Stromal cell of bone marrow (primary cell): Measurements from ENCODE around the gene LNX2.
"Not testable (repeated sequence)": the region's sequence is repeated elsewhere in the genome, so short reads cannot be mapped to it uniquely, and the experiment has no call there.

Source experiments
- DNase-seq: peaks from one replicate; pipeline ENCODE4 v3.0.0-alpha.2; 2012; ENCODE audit warnings: low read depth

LNX2 gene

DNA sequence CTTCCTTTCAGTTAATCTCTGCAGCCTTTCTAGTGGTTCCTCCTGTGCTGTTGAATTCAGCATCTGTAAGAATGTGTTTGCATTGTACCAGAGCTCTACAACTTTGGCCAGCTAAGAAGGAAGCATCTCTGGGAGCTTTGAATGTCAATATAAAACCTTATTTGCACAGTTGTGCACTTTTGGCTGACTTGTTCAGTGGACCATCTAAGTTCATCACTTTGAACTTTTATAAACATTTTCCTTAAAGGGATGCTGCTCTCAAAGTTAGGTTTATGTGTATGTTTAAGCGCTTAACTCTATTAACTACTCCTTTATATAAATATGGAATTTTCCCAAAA, 16.9 kb upstream of the LNX2 start:
- no peak for DNase-seq

- no peak for DNase-seq
These were observed 16.4 kb upstream of the LNX2 start for GRCh38 chr13:27636589-27637288.

- DNase-seq, result no peak
These were observed 14.9 kb upstream of the LNX2 start for GRCh38 chr13:27635266-27635665.

DNA sequence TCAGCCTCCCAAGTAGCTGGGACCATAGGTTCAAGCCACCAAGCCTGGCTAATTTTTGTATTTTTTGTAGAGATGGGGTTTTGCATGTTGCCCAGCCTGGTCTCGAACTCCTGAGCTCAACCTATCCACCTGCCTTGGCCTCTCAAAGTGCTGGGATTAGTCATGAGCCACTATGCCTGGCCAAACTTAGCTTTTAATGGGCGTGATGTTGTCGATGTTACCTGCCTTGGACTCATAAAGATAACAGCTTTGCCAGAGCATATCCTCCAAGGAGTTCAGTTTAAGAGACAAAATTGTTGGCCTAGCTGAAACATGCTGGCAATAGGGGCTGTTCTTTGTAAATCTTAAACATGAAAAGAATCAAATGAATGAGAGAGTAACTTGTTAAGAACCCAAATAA, 14.5 kb upstream of the LNX2 start:
- DNase-seq, result no peak

- DNase-seq, result no peak
These were observed 13.9 kb upstream of the LNX2 start for GRCh38 chr13:27634231-27634630.

DNA sequence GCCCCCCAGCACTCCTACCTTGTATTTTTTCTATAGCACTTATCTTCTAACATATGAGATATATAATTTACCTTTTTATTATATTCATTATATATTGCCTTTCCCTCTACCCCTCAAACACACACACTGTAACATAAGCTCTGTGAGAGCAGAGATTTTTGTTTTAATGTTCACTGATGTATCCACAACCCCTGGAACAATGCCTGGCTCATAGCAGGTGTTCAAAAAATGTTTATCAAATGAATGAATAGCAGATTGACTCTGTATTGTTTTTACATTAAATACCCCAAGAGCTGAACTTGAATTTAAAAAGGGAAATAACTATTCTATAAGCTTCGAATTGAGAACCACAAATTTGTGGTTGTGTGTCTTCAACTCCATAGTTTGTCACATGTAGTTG, 12.3 kb upstream of the LNX2 start:
- DNase-seq, result no peak

- no peak for DNase-seq
These were observed 11.9 kb upstream of the LNX2 start for GRCh38 chr13:27632214-27632613.

- no peak for DNase-seq
These were observed 11.3 kb upstream of the LNX2 start for GRCh38 chr13:27631665-27632064.

- DNase-seq, result no peak
These were observed 10.8 kb upstream of the LNX2 start for GRCh38 chr13:27631156-27631555.

DNA sequence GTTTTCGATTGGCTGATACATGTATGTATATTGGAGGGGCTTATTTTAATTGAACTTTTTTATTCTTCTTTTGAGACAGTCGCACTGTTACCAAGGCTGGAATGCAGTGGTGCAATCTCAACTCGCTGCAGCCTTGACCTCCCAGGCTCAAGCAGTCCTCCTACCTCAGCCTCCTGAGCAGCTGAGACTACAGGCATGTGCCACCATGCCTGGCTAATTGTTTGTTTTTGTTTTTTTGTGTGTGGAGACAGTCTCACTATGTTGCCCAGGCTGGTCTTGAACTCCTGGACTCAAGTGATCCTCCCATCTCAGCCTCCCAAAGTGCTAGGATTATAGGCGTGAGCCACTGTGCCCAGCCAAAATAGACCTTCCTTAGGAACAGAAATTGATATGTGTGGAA, 8.4 kb upstream of the LNX2 start:
- DNase-seq, result not testable (repeated sequence)

GRCh38 chr13:27628081-27628480, 7.8 kb upstream of the LNX2 start:
- no peak for DNase-seq

DNA sequence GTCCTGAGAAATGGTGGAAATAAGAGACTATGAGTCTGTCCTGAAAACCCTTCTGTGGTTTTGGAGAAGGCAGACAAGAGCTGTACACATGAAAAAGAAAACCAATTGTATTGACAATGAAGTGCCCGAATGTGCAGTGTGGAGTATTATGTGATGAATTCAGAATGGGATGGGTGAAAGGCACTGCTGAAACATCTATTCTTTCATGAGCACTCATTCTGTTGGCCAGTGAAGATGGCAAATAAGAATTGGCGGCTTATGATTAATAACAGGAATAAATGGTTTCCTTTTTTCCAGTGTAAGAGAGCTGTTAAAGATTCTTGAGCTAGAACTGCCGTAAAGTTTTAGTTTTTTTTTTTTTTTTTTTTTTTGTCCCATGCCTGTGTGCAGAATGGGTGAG, 7.1 kb upstream of the LNX2 start:
- no peak for DNase-seq

GRCh38 chr13:27625839-27626238, 5.5 kb upstream of the LNX2 start:
- no peak for DNase-seq

DNA sequence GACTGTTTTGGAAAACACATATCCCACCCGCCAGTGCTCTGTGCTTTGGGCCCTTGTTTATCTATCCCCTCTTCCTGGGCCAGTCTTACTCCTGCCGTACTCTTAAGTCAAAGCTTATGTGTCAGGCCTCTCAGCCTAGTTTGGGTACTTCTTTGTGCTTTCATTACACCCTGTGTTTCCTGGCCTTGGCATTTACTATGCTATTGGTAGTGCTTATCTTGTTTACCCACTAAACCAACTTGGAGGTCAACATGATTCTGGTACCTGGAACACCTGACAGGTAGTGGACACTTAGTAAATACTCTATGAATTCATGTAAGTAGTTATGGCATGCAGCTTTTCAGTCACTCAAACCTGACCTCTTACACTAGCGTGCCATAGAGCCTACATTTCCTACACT, 3.7 kb upstream of the LNX2 start:
- no peak for DNase-seq

DNA sequence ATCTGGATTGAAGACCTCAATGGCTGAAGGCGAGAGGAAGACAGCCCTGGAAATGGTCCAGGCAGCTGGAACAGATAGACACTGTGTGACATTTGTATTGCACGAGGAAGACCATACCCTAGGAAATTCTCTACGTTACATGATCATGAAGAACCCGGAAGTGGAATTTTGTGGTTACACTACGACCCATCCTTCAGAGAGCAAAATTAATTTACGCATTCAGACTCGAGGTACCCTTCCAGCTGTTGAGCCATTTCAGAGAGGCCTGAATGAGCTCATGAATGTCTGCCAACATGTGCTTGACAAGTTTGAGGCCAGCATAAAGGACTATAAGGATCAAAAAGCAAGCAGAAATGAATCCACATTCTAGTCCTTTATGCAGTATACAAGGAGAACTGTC, 2.6 kb upstream of the LNX2 start:
- DNase-seq, result no peak

- no peak for DNase-seq
These were observed 1.9 kb upstream of the LNX2 start for GRCh38 chr13:27622102-27622820.

DNA sequence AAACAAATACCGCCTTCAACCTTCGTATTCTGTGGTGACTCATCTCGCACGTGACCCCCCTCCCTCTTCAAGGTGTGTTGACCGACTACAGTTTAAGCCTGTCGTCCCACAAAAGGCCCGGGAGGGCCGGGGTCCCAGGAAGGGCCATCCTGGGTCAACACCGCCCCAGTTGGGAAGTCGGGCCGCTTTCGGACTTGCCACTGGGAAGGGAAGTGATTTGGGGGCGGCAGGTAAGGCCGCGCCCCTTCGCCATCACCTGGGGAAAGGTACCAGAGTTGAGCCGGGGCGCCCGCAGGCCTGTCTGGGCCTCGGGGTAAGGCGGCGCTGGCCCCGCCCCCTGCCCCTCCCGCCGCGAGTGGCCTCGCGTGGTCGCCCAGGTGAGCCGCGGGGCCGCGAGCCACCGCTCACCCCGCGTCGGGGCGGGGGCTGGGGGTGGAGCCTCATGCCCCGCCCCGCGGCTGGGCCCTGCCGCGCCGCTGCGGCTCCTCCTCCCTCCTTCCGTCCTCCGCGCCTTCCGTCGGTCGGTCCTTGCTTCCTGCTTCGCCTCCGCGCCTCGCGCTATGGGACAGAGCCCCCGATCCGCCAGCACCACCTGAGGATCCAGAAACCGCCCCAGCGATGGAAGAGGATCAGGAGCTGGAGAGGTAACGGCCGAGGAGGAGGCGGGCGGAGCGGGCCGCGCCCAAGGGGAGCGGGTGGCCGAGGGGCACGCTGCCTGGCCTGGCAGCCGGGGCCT, 1.2 kb upstream of the LNX2 start, which contains the start of gene POLR1D:
Gene POLR1D, plus strand, starts transcription at position 527 of the 736 bp plus-strand sequence. Its CDS starts 92 bp downstream, at position 619.
- DNase-seq, result no peak

- DNase-seq, result no peak
These were observed 712 bp upstream of the LNX2 start for GRCh38 chr13:27621116-27621365.

GRCh38 chr13:27619728-27620376, 477 bp downstream of the LNX2 start:
- DNase-seq, result no peak

- DNase-seq, result no peak
These were observed 1.1 kb downstream of the LNX2 start for GRCh38 chr13:27619093-27619727.

DNA sequence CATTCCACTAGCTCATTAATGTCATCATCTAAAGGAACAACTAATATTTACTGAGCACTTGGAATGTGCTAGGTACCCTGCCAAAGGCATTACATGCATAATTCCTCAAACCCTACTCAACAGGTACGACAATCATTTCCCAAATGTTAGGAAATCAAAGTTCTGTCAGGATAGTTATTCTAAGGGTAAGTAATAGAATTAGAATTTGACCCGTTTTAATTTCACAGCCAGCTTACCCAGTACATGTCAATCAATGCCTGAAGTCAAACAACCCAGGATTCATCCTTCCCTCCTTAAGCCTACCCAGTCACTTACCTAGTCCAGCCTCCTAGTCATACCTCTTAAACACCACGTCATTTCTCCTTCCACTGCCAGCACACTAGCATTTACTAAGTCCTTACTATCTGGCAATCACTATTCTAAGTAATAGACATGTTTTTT, 2.4 kb downstream of the LNX2 start:
- no peak for DNase-seq

DNA sequence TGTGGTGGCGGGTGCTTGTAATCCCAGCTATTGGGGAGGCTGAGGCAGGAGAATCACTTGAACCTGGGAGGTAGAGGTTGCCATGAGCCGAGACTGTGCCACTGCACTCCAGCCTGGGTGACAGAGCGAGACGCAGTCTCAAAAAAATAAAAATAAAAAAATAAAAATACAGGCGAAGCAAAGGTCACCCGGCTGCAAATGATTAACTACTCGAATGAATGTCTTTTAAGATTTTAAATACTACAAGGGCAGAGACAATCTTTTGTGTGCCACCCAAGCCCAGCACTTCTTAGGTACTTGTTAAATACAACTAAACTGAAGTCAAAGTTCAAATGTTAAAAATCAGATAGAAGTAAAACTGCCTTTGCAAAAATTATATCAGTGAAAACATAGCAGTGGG, 6.7 kb downstream of the LNX2 start:
- DNase-seq, result no peak
